T-helper 1 cell treated with Interleukin-12 subunit alpha and Interleukin-12 subunit beta and Interleukin-4 antibody, amounts not matched to agents 30 ng/mL and 1 ng/mL, for 36 hours (primary cell): Measurements from ENCODE around the gene GSG1. TPM values are rescaled to one million over a fixed set of nuclear protein-coding genes. Genes with fewer than 3 reads are reported as not detected.
"Not testable (repeated sequence)": the region's sequence is repeated elsewhere in the genome, so short reads cannot be mapped to it uniquely, and the experiment has no call there.

ENCODE experiments used
- intact Hi-C: fragments of 100-400 bp; cut with micrococcal nuclease; formaldehyde crosslinking; loops from one replicate; pipeline ENCODE4 v1.15.1; 2024
- total RNA-seq: library from RNA; stranded (reverse); gene quantifications from 2 replicates; pipeline ENCODE4 v1.2.3, GENCODE V29; 2022

The GSG1 gene
- total RNA-seq, 1 donor from 2014 or later, result not detected

DNA sequence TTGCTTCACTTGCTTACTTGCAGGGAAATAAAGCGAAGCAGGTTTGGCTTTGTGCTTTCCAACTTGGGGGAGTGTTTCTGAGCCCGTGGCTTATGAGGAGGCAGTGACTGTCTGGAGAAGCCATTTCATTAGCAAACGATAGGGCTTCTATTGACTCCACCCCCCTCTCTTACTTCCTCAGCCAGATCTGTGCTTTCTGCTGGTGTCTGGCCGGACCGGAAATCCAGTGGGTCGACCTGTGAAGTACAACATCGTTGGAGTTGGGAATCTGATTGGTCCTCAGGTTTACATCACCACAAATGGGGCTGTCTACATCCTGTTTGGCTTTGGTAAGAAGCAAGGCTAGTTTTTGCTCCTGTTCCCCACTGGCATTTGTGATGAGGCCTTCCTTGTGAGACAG lies 37.0 kb downstream of the GSG1 start:
- intact Hi-C loops, result no loop called here

DNA sequence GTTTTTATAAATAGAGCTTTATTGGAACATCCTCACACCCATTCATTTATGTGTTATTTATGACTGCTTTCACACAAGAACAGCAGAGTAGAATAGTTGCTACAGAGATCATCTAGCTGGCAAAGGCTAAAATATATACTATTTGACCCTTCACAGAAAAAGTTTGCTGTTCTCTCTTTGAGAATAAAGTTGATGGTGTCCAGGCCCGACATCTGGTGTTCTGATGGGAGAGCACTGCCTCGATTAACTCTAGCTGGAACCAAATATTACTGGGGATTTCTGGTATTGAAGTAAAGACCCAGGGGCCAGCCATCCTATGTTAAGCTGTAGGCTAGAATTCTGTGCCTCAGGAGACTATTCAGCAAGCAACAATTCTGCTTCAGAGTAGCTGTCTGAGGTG lies 37.5 kb downstream of the GSG1 start:
- intact Hi-C loops, result no loop called here

DNA sequence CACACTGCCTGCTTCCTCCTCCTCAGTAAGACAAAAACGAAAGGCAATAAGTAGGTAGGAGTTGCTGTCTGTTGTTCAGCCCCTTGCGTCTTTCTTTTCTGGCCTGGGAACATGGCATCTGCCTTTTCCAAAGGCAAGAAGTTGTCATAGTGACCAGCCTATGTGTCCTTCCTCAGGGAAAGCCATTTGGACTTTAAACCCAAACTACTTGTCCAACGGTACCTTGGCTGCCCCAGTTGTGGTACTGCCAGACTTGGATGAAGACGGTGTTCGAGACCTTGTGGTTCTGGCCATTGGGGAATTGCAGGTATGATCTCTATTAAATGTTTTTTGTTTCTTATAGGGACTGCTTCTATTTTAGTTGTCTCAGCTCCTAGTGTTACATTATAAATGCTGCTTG lies 40.8 kb downstream of the GSG1 start:
- intact Hi-C loops, result no loop called here

DNA sequence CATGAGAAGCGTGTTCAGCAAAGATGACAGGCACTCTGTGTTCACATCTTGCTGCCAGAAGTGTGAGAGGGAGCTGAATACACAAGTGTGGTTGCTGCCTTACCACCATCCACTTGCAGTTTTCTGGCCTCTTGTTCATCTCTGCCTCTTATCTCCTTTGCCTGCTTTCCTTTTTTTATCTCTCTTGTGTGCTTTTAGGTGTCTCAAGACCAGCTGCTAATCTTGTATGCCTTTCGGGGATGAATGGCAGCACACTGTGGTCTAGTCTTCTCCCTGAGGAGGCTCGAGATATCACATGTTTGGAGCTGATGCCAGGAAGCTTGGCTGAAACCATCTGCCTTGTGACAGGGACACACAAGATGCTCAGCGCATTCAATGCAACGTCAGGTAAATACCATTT lies 42.1 kb downstream of the GSG1 start:
- intact Hi-C loops, result no loop called here

DNA sequence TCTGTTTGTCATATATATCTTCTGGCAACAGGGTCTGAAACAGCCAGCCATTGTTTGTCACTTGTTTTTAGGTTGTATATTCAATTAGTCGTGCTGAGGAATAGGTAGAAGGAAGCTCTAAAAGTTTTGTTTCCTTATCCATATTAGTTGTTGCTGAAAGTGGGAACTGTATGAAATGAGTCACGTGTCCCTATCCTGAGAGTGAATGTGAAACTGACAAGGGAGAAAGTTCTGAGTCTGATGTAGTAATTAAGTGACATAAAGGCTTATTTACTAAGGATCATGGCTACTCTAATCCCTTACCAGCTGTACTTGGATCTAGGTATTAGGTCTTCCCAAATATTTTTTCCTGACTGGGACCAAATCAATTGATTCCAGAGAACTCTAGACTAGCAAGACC lies 42.9 kb downstream of the GSG1 start:
- intact Hi-C loops, result no loop called here

DNA sequence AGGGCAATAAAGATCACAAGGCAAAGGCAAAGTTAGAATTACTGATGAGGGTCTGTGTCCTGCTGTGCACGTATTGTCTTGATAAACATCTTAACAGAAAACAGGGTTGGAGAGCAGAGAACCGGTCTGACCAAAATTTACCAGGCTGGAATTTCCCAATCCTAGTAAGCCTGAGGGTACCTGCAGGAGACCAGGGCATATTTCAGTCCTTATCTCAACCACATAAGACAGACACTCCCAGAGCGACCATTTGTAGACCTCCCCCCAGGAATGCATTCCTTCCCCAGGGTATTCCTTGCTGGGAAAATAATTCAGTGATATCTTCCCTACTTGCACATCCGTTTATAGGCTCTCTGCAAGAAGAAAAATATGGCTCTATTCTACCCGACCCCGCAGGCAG lies 49.9 kb downstream of the GSG1 start:
- intact Hi-C loops, result not testable (repeated sequence)

DNA sequence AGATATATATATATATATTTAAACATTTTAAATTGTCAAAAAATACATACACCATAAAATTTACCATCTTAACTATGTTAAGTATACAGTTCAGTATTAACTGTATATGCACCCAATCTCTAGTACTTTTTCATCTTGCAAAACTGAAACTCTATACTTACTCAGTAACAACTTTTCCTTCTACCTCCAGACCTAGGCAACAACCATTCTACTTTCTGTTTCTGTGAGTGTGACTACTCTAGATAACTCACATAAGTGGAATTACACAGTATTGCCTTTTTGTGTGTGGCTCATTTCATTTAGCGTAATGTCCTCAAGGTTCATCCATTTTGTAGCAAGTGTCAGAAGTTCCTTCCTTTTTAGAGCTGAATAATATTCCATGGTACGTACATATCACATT lies 51.0 kb downstream of the GSG1 start:
- intact Hi-C loops, result no loop called here

DNA sequence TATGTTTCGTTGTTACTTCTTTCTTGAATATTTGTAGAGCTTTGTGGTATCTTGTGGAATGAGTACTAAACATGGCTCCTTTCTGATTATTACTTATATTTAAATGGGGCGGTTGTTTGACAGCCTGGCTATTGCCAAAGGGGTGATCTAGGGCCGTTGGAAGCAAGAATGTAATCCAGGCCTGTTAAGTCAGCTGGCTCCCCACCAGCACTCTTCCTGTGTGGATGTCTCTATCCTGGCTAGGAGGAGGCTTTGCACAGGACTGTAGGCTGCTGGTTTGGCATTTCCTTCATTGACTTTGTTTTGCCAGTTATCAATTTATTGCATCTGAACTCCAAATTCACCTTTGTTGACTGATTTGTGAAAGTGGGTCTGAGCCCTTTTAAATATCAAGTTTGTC lies 53.7 kb downstream of the GSG1 start:
- intact Hi-C loops, result no loop called here

DNA sequence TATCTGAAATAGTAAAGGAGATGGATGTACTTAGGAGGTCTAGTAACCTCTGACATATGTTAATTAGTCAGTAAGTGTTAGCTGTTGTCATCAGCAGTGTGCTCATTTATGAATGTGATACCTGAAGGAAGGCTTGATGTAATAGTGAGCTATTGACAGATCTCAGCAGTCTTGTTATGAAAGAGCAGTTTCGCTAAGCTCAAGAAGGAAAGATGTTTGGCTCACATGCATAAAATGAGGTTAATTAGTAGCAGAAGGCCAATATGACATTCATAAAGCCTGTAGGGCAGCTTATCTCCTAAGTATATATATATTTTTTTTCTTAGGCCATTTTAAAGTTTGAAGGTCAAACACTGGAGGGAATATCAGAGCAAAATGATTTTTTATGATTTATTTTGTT lies 56.5 kb downstream of the GSG1 start:
- intact Hi-C loops, result no loop called here

DNA sequence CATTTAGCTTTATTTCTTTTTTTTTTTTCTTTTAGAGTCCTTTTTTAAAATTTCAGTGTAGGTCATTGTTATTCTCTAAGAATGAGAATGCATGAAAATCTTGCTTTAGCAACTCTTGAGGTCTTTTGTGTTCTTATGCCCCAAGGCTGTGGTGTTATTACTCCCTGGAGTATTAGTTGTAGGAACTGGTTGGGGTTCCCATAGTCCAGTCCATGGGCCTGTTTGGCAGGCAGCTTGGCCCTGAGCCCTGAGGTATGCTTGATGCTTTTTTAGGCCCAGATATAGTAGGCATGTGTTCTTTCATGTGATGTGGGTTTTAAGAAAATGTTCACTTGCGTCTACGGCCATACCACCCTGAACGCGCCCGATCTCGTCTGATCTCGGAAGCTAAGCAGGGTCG lies 57.7 kb downstream of the GSG1 start:
- intact Hi-C loops, result no loop called here

DNA sequence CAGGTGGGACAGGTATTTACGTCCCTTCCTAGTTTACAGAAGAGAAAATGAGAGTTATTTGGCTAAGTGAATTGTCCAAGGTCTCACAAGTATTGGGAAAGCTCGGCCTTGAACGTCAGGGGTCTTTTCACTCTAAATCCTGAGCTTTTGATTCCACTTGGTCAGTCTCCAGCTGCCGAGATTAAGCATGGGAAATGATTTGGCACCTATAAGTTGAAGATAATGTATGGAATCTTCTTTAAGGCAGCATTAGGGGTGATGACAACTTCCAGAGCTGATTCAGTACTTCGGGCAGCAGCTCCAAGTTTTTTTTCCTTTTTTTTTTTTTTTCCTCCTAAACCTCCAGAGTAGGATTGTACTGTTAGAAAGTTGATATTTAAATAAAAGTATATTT lies 58.6 kb downstream of the GSG1 start:
- intact Hi-C loops, result loop anchor here (1.0 to 5.0 kb wide), 5 partner anchors 45 to 258 kb away; partner anchors contain the start of genes APOLD1 and HEBP1

DNA sequence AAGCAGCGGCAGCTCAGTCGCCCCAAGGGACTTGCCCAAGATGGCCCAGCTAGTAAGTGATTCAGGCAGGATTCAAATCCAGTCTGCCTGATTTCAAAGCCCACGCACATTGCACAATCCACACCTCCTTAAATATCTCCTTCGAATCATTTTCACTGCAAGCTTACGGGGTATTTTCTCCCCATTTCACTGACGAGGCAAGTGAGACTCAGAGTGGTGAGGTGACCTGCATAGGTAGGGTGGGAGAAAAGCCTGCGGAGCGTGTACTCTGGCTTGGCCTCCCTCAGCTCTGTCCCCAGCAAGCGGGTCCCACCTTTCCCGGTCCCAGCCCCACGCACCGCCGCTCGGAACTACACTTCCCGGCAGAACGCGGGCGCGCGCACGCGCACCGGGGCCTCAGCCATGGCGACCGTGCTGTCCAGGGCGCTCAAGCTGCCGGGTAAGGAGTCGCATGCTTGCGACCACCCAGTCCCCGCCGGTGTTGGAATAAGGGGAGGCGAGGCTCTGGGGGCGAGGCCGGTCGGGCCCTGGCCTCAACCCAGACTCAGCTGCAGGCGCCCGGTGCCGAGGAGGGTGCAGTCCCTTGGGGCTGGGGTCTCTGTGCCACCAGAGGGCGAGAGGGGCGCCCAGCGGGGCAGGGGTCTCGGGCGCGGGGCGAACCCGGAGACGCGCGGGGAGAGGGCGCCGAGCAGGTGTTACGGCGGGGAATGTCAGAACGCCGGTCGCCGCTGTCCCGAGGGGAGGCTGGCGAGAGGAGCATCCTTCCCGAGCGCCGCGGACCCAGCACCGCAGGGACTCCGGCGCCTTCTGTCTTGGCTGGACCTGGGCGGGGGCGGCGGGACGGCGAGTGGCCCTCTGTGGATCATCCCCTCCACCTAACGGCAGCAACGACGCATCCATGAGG lies 59.2 kb downstream of the GSG1 start, which contains the start of gene FAM234B:
Gene FAM234B, plus strand, starts transcription at position 380 of the 904 bp plus-strand sequence. Its CDS starts 23 bp downstream, at position 403.
- intact Hi-C loops, result loop anchor here (1.0 to 5.0 kb wide), 5 partner anchors 44 to 257 kb away; partner anchors contain the start of genes APOLD1 and HEBP1

DNA sequence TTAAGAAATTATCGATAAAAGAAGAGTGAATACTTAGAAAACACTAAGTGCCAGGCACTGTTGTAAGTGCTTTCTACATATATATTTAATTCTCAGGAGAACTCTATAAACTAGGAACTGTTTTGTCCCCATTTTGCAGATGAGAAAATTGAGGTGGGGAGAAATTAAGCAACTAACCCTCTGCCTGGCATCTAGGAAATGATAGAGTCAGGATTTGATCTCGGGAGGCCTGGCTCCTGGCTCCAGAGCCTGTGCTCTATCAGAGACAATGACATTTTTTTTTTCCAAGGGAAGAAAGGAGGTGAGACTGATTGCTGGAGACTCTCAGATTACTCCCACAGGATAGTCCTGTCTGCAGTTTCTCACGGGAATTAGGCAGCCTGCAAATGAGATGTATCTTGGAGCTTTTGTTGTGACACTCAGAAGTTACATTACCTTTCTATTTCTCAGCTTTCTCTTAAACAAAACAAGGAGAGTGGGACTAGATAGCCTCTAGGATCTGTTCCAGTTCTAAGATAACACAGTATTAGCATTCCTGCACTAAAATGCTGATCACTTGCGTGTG lies 60.7 kb downstream of the GSG1 start:
- intact Hi-C loops, result loop anchor here (5.0 kb wide), 3 partner anchors 125 to 255 kb away; partner anchors contain the start of gene APOLD1

DNA sequence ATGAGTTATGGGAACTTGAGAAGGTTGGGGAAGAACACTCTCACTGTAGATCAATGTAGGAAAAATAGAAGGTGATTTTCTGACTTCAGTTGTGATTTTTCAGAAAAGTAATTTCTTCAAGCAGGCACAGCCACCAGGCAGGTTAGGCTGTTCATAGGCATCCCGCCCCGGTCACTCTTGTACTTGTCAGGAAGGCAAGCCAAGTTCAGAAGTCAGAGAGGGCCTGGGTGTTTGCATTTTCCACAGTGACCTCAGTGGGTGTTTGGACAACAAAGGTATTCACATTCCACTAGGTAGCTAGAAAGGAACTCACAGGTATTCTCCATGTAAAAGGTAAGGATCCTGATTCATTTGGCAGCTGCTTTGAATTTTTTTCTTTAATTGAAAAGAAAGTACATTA lies 62.2 kb downstream of the GSG1 start:
- intact Hi-C loops, result loop anchor here (5.0 kb wide), 3 partner anchors 124 to 254 kb away; partner anchors contain the start of gene APOLD1

DNA sequence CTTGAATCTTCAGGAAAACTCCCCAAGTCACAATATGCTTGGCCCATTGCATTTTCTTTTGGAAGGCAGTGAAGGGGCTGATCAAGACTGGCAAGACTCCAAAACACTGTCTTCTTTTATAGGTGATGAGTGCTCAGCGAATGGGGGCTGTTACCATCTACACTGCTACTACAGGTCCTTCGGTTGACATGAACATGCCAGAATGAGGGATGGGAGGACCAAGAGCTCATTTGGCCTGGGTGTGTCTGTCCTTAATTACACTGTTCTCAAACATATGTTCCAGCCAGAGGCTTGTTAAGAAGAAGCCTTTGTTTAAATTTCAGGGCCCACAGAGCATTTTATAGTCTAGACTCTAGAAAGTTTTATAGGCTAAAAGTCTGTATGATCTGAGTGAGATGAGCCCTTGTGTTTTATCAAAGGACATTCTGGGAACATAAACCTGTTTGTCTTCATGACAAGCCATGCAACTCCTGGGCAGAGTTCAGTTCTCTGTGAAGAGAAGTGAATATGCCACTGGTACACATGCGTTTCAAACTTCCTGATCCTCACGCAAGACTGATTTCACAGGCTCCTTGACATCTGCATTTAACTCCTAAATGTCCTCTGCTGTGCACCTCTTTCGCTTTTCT lies 64.0 kb downstream of the GSG1 start:
- intact Hi-C loops, result no loop called here

DNA sequence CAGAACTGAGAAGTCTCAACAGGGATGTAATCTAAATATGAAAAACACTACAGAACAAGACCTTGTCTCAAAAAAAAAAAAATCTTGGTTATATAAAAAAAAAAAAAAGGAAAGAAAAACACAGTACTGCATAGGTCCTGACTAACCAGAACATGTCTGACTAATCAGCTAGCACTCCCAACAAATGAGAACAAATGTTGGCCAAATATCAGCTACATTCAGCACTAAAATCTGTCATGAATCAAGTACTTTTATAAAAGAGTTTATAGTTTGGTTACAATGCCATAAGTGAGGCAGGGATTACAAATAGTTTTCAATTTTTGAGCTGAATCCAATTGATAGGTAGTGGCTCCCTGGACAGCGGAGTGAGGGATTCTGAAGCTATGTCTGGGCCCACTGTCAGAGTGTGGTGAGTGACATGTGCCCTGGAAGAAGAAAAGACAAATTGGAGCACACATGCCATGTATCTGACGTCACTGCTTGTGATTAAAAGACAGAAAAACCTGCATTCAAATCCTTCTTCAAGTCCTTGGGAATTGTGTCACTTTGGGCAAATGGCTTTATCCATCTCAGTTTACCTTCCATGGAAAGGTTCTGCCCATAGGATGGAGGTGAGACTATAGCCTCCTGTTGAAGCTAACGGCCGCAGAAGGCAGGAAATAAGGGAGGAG lies 64.8 kb downstream of the GSG1 start:
- intact Hi-C loops, result no loop called here

DNA sequence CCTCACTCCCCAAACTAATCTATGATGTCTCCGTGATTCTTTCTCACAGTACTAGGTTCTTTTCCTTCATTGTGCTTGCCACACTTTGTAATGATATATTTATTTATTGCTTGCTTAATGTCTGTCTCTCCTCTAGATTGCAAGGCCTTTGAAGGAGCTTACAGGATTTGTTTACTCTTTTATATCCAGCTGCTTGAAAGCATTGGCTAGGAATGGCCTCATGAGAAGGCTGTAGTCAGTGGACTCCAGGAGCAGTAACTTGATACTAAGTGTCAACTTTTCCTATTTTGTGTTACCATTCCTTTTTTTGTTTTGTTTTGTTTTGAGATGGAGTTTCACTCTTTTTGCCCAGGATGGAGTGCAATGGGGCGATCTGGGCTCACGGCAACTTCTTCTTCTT lies 66.6 kb downstream of the GSG1 start:
- intact Hi-C loops, result no loop called here

DNA sequence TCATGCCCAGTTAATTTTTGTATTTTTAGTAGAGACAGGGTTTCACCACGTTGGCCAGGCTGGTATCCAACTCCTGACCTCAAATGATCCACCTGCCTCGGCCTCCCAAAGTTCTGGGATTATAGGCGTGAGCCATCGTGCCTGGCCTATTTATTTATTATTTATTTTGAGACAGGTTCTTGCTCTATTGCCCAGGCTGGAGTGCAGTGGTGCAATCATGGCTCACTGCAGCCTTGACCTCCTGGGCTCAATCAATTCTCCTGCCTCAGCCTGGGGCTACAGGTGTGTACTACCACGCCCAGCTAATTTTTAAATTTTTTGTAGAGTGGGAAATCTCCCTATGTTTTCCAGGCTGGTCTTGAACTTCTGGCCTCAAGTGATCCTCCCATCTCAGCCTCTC lies 68.1 kb downstream of the GSG1 start:
- intact Hi-C loops, result not testable (repeated sequence)
